T-helper 17 cell (primary cell): ENCODE data around the gene INHBA. TPM values are rescaled to one million over a fixed set of nuclear protein-coding genes. Genes with fewer than 3 reads are reported as not detected.

ENCODE experiments used
- ATAC-seq: fragments of 150-1000 bp; cut with Tn5 transposase; 2 replicates; pipeline ENCODE4 v1.10.0; 2021; ENCODE audit warnings: mild to moderate bottlenecking, moderate library complexity
- DNase-seq, 3 donors: peaks; one replicate each; pipeline versions ENCODE4 v3.0.0 to v3.0.0-alpha.2; 2020 to 2021
- H3K9me3 ChIP-seq: one replicate; pipeline ENCODE4 v1.7.0; 2013; ENCODE audit warnings: low read length, mild to moderate bottlenecking; ENCODE audit not compliant: control insufficient read depth, poor library complexity, severe bottlenecking
- H3K27ac Mint-ChIP-seq: one replicate; pipeline ENCODE4 v1.8.0; 2022; ENCODE audit warnings: mild to moderate bottlenecking, moderate library complexity, mixed read lengths
- H3K27me3 Mint-ChIP-seq: one replicate; pipeline ENCODE4 v1.8.0; 2022; ENCODE audit warnings: mixed read lengths
- H3K36me3 Mint-ChIP-seq: one replicate; pipeline ENCODE4 v1.8.0; 2022; ENCODE audit warnings: low read depth, mixed read lengths
- H3K4me1 Mint-ChIP-seq: one replicate; pipeline ENCODE4 v1.8.0; 2022; ENCODE audit warnings: mild to moderate bottlenecking, mixed read lengths
- H3K4me3 Mint-ChIP-seq: one replicate; pipeline ENCODE4 v1.8.0; 2022; ENCODE audit warnings: mild to moderate bottlenecking, moderate library complexity, mixed read lengths
- total RNA-seq, 4 donors: library from RNA in 2 of 4; stranded (reverse) in 2 of 4; gene quantifications; one replicate each; pipeline ENCODE4 v1.2.3 and lab custom pipeline; 2022 to 2026

INHBA gene
- total RNA-seq (under 1 TPM in 1 of 2 donors, not detected in 1; 0.12 TPM), total RNA-seq (lab: John Stamatoyannopoulos, UW) (0 reads per million in 2 donors)

GRCh38 chr7:41702635-41703371 lies at the start of gene INHBA:
INHBA (minus strand) TSS chr7:41703090; CDS start chr7:41700374, 2,716 bp downstream.
- peaks cover 2% of the 10 kb centered on the region for H3K4me1 Mint-ChIP-seq
- DNase-seq (no peak), ATAC-seq (no peak)
- H3K9me3 ChIP-seq, result no peaks in the 10 kb centered on the region
- H3K4me3 Mint-ChIP-seq, result no peak within 1 kb of the TSS
- peaks cover 61% of the 10 kb centered on the region for H3K27me3 Mint-ChIP-seq
- H3K36me3 Mint-ChIP-seq, result no peaks in the 10 kb centered on the region
- H3K27ac Mint-ChIP-seq, result no peak within 1 kb of the TSS

- Mint-ChIP-seq H3K27ac (no peak overlapping the region), H3K4me3 (no peak overlapping the region), H3K36me3 (no peaks in the 10 kb centered on the region), H3K27me3 (no peaks in the 10 kb centered on the region), H3K4me1 (no peaks in the 10 kb centered on the region)
- DNase-seq, result no peak
- no peaks in the 10 kb centered on the region for H3K9me3 ChIP-seq
- ATAC-seq, result no peak
Observed at GRCh38 chr7:41752615-41753014, 49.7 kb upstream of the INHBA start.

- ATAC-seq, result no peak
- Mint-ChIP-seq H3K4me3 (no peak overlapping the region), H3K27ac (no peak overlapping the region), H3K4me1 (no peaks in the 10 kb centered on the region), H3K27me3 (no peaks in the 10 kb centered on the region), H3K36me3 (no peaks in the 10 kb centered on the region)
- H3K9me3 ChIP-seq, result no peaks in the 10 kb centered on the region
- DNase-seq, result no peak
Observed at GRCh38 chr7:41750661-41751540, 48.0 kb upstream of the INHBA start.

GRCh38 chr7:41747961-41748360 lies 45.1 kb upstream of the INHBA start:
- no peaks in the 10 kb centered on the region for H3K4me1 Mint-ChIP-seq
- H3K27me3 Mint-ChIP-seq, result no peaks in the 10 kb centered on the region
- H3K9me3 ChIP-seq, result no peaks in the 10 kb centered on the region
- no peaks in the 10 kb centered on the region for H3K36me3 Mint-ChIP-seq
- no peak overlapping the region for H3K4me3 Mint-ChIP-seq
- ATAC-seq (no peak), DNase-seq (no peak)
- no peak overlapping the region for H3K27ac Mint-ChIP-seq

GRCh38 chr7:41745451-41745850 lies 42.6 kb upstream of the INHBA start:
- Mint-ChIP-seq H3K27ac (no peak overlapping the region), H3K4me1 (no peaks in the 10 kb centered on the region), H3K4me3 (no peak overlapping the region), H3K27me3 (no peaks in the 10 kb centered on the region), H3K36me3 (no peaks in the 10 kb centered on the region)
- ATAC-seq (no peak), DNase-seq (no peak)
- no peaks in the 10 kb centered on the region for H3K9me3 ChIP-seq

- H3K27me3 Mint-ChIP-seq, result no peaks in the 10 kb centered on the region
- H3K4me1 Mint-ChIP-seq, result no peaks in the 10 kb centered on the region
- DNase-seq, result no peak
- no peaks in the 10 kb centered on the region for H3K9me3 ChIP-seq
- no peak overlapping the region for H3K4me3 Mint-ChIP-seq
- ATAC-seq, result no peak
- H3K36me3 Mint-ChIP-seq, result no peaks in the 10 kb centered on the region
- H3K27ac Mint-ChIP-seq, result no peak overlapping the region
Observed at GRCh38 chr7:41744161-41744560, 41.3 kb upstream of the INHBA start.

- no peak overlapping the region for H3K4me3 Mint-ChIP-seq
- H3K4me1 Mint-ChIP-seq, result no peaks in the 10 kb centered on the region
- no peak for DNase-seq
- ATAC-seq, result no peak
- H3K36me3 Mint-ChIP-seq, result no peaks in the 10 kb centered on the region
- no peaks in the 10 kb centered on the region for H3K9me3 ChIP-seq
- H3K27ac Mint-ChIP-seq, result no peak overlapping the region
- H3K27me3 Mint-ChIP-seq, result no peaks in the 10 kb centered on the region
Observed at GRCh38 chr7:41742401-41743020, 39.6 kb upstream of the INHBA start.

GRCh38 chr7:41738806-41739205 lies 35.9 kb upstream of the INHBA start:
- DNase-seq, result no peak
- peaks cover 5% of the 10 kb centered on the region for H3K27me3 Mint-ChIP-seq
- H3K4me1 Mint-ChIP-seq, result no peaks in the 10 kb centered on the region
- no peak overlapping the region for H3K27ac Mint-ChIP-seq
- no peaks in the 10 kb centered on the region for H3K36me3 Mint-ChIP-seq
- no peak for ATAC-seq
- no peak overlapping the region for H3K4me3 Mint-ChIP-seq
- H3K9me3 ChIP-seq, result no peaks in the 10 kb centered on the region

GRCh38 chr7:41738336-41738735 lies 35.4 kb upstream of the INHBA start:
- H3K4me1 Mint-ChIP-seq, result no peaks in the 10 kb centered on the region
- no peaks in the 10 kb centered on the region for H3K36me3 Mint-ChIP-seq
- no peak for ATAC-seq
- no peak overlapping the region for H3K4me3 Mint-ChIP-seq
- no peak overlapping the region for H3K27ac Mint-ChIP-seq
- H3K9me3 ChIP-seq, result no peaks in the 10 kb centered on the region
- peaks cover 5% of the 10 kb centered on the region for H3K27me3 Mint-ChIP-seq
- DNase-seq, result no peak

GRCh38 chr7:41735206-41735605 lies 32.3 kb upstream of the INHBA start:
- Mint-ChIP-seq H3K4me3 (no peak overlapping the region), H3K4me1 (no peaks in the 10 kb centered on the region)

GRCh38 chr7:41732843-41733306 lies 30.0 kb upstream of the INHBA start:
- Mint-ChIP-seq H3K4me1 (no peaks in the 10 kb centered on the region), H3K27me3 (peaks cover 5% of the 10 kb centered on the region), H3K36me3 (no peaks in the 10 kb centered on the region), H3K4me3 (no peak overlapping the region), H3K27ac (no peak overlapping the region)
- ATAC-seq (no peak), DNase-seq (no peak)
- H3K9me3 ChIP-seq, result no peaks in the 10 kb centered on the region

More at GRCh38 chr7:41735206-41735605, 32.3 kb upstream of the INHBA start:
- no peaks in the 10 kb centered on the region for H3K9me3 ChIP-seq
- H3K27ac Mint-ChIP-seq, result no peak overlapping the region
- no peaks in the 10 kb centered on the region for H3K36me3 Mint-ChIP-seq
- H3K27me3 Mint-ChIP-seq, result peaks cover 5% of the 10 kb centered on the region
- ATAC-seq (no peak), DNase-seq (no peak)

- DNase-seq (no peak), ATAC-seq (no peak)
- Mint-ChIP-seq H3K27ac (no peak overlapping the region), H3K4me3 (no peak overlapping the region), H3K36me3 (no peaks in the 10 kb centered on the region), H3K4me1 (no peaks in the 10 kb centered on the region), H3K27me3 (peaks cover 5% of the 10 kb centered on the region)
- H3K9me3 ChIP-seq, result no peaks in the 10 kb centered on the region
Observed at GRCh38 chr7:41732436-41732785, 29.5 kb upstream of the INHBA start.
